GM12878 (cell line): ENCODE results near the gene KLHL35. TPM values are rescaled to one million over a fixed set of nuclear protein-coding genes. Genes with fewer than 3 reads are reported as not detected.

Experiments
- BMI1 ChIP-seq: fragments of 450-650 bp; IDR thresholded peaks from 2 replicates; pipeline ENCODE4 v1.6.1; 2016; ENCODE audit warnings: mild to moderate bottlenecking, moderate library complexity, borderline replicate concordance
- BRCA1 ChIP-seq: IDR thresholded peaks from 2 replicates; pipeline ENCODE4 v1.6.1; 2011; ENCODE audit warnings: low read depth, low read length, improper control_type of control experiment
- CREM ChIP-seq: IDR thresholded peaks from 2 replicates; pipeline ENCODE4 v1.6.1; 2014; ENCODE audit warnings: antibody characterized with exemption, low read depth
- GABPA ChIP-seq: IDR thresholded peaks from 2 replicates; pipeline ENCODE4 v1.6.1; 2014; ENCODE audit warnings: antibody characterized with exemption, low read depth, mild to moderate bottlenecking, inconsistent platforms
- IRF5 ChIP-seq: fragments of 450-650 bp; IDR thresholded peaks from 2 replicates; pipeline ENCODE4 v1.6.1; 2017; ENCODE audit warnings: borderline replicate concordance
- LARP7 ChIP-seq: fragments of 450-650 bp; IDR thresholded peaks from 2 replicates; pipeline ENCODE4 v1.6.1; 2017; ENCODE audit warnings: mild to moderate bottlenecking
- MEF2A ChIP-seq: IDR thresholded peaks from 2 replicates; pipeline ENCODE4 v1.6.1; 2011; ENCODE audit warnings: low read depth, mild to moderate bottlenecking, low read length, moderate library complexity; ENCODE audit not compliant: insufficient read depth
- MTA2 ChIP-seq: fragments of 450-650 bp; IDR thresholded peaks from 2 replicates; pipeline ENCODE4 v1.6.1; 2016; ENCODE audit warnings: low read depth, mild to moderate bottlenecking, moderate library complexity
- NR2F1 ChIP-seq: fragments of 450-650 bp; conservative IDR thresholded peaks from 2 replicates; pipeline ENCODE4 v1.6.1; 2017; ENCODE audit warnings: mild to moderate bottlenecking
- PAX5 ChIP-seq: IDR thresholded peaks from 2 replicates; pipeline ENCODE4 v1.6.1; 2011; ENCODE audit warnings: low read depth, low read length, borderline replicate concordance
- POLR2AphosphoS5 ChIP-seq: IDR thresholded peaks from 2 replicates; pipeline ENCODE4 v1.6.1; 2011; ENCODE audit warnings: mild to moderate bottlenecking, low read length, inconsistent platforms
- RUNX3 ChIP-seq: IDR thresholded peaks from 2 replicates; pipeline ENCODE4 v1.6.1; 2012; ENCODE audit warnings: low read length, inconsistent platforms
- TBL1XR1 ChIP-seq: IDR thresholded peaks from 2 replicates; pipeline ENCODE4 v1.6.1; 2012; ENCODE audit warnings: low read depth, low read length, improper control_type of control experiment
- TCF7 ChIP-seq: IDR thresholded peaks from 2 replicates; pipeline ENCODE4 v1.6.1; 2014; ENCODE audit warnings: antibody characterized with exemption, borderline replicate concordance
- ZBTB4 ChIP-seq: fragments of 450-650 bp; formaldehyde crosslinking; IDR thresholded peaks from 2 replicates; pipeline ENCODE4 v1.4.0; 2022; ENCODE audit warnings: mild to moderate bottlenecking, moderate library complexity
- ZNF384 ChIP-seq: IDR thresholded peaks from 2 replicates; pipeline ENCODE4 v1.6.1; 2012; ENCODE audit warnings: low read depth, mild to moderate bottlenecking, low read length, improper control_type of control experiment, borderline replicate concordance
- polyA plus RNA-seq, 11 experiments: library from polyadenylated mRNA; depleted of rRNA in 4 of 11; unstranded in 6 of 11; stranded (reverse) in 5 of 11; fragments of >200 nt; fragmentation: Nextera tagmentation in 4 of 11; fragmentation: Illumina TruSeq in 1 of 11; extraction: Ambion mirVana in 4 of 11; extraction: Trizol in 1 of 11; gene quantifications; 1 replicate in 1 of 11; 2 replicates in 10 of 11; pipeline versions ENCODE4 v1.2.1 to v1.2.3, GENCODE V29; 2011 to 2016; ENCODE audit warnings: inconsistent platforms in 2 of 11, missing spikeins in 2 of 11, low read depth in 1 of 11
- total RNA-seq, 4 experiments: library from RNA; depleted of rRNA in 3 of 4; stranded (reverse); fragments of >200 nt in 3 of 4; fragmentation: Illumina TruSeq in 1 of 4; extraction: Trizol in 1 of 4; gene quantifications; 2 replicates each; pipeline versions ENCODE4 v1.2.1 to v1.2.3, GENCODE V29; 2013 to 2021
- TF ChIP-seq, protein P1 (sequence below): IDR thresholded peaks from 2 replicates; pipeline ENCODE4 v1.6.1; 2012; ENCODE audit warnings: low read depth, low read length, improper control_type of control experiment
- TF ChIP-seq, protein P2 (sequence below): fragments of 450-650 bp; conservative IDR thresholded peaks from 2 replicates; pipeline ENCODE4 v1.6.1; 2017; ENCODE audit warnings: mild to moderate bottlenecking, moderate library complexity
- TF ChIP-seq, protein P3 (sequence below): fragments of 450-650 bp; IDR thresholded peaks from 2 replicates; pipeline ENCODE4 v1.6.1; 2016; ENCODE audit warnings: mild to moderate bottlenecking

KLHL35 gene
- total and polyA plus RNA-seq, 10 of the 15 experiments (the other 5 are each of a cell fraction or from before 2014, with no cell fraction given), result 0.04 to 0.34 (median 0.13) TPM; not detected in 1

DNA sequence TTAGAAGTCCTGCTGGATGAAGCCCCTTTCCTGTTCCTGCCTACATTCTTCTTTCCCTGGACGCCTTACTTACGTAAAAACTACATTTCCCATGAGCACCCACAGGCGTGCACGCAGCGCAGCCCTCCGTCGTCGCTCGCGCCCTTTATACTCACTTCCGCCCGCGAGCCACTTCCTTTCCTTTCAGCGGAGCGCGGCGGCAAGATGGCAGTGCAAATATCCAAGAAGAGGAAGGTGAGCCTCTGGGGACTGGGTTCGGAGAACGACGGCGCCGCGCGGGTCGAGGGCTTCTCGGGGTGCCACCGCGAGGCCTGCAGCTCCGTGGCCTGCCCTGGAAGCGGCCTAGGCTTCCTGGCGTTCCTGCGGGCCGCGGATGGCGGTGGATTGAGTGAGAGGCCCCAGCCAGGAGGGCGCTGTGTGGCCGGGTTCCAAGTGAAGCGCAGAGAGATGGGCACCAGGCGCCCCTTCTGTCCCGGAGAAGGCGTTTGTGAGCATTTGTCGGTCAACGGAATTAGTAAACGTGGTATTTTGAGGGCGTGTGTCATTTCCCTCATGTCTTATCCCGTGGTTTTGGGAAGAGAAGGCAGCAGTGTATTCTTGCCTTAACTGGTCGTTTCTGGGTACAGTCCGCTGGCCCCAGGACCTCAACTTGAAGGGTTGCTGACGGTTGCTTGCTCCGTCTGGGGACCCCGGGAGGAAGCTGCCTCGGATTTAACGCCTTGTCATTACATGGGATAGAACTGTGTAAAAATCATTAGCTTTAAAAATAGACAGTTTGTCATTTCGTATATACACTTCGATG, 33.5 kb downstream of the KLHL35 start, which contains the start of gene RPS3 (continued):
- TF ChIP-seq ZBTB4 (CRISPR knock-in tag), result no peak
- TF ChIP-seq MTA2, result no peak
- peak; percentile 100 for TF ChIP-seq POLR2AphosphoS5
- TF ChIP-seq, protein P1, sequence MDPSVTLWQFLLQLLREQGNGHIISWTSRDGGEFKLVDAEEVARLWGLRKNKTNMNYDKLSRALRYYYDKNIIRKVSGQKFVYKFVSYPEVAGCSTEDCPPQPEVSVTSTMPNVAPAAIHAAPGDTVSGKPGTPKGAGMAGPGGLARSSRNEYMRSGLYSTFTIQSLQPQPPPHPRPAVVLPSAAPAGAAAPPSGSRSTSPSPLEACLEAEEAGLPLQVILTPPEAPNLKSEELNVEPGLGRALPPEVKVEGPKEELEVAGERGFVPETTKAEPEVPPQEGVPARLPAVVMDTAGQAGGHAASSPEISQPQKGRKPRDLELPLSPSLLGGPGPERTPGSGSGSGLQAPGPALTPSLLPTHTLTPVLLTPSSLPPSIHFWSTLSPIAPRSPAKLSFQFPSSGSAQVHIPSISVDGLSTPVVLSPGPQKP, result peak; percentile 92
- TF ChIP-seq PAX5, result peak; percentile 8; the same call in 1 of the 2 replicates
- TF ChIP-seq MEF2A, result no peak
- TF ChIP-seq BRCA1, result 0 out of 2 replicates have a peak, but pooled peaks have one; percentile 11
- TF ChIP-seq TBL1XR1, result no peak; the same call in 1 of the 2 replicates
- 0 out of 2 replicates have a peak, but pooled peaks have one; percentile 25 for TF ChIP-seq TCF7
- TF ChIP-seq BMI1, result no peak
- TF ChIP-seq NR2F1, result 0 out of 2 replicates have a peak, but pooled peaks have one; percentile 22
- TF ChIP-seq, protein P2, sequence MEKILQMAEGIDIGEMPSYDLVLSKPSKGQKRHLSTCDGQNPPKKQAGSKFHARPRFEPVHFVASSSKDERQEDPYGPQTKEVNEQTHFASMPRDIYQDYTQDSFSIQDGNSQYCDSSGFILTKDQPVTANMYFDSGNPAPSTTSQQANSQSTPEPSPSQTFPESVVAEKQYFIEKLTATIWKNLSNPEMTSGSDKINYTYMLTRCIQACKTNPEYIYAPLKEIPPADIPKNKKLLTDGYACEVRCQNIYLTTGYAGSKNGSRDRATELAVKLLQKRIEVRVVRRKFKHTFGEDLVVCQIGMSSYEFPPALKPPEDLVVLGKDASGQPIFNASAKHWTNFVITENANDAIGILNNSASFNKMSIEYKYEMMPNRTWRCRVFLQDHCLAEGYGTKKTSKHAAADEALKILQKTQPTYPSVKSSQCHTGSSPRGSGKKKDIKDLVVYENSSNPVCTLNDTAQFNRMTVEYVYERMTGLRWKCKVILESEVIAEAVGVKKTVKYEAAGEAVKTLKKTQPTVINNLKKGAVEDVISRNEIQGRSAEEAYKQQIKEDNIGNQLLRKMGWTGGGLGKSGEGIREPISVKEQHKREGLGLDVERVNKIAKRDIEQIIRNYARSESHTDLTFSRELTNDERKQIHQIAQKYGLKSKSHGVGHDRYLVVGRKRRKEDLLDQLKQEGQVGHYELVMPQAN, result peak; percentile 86
- TF ChIP-seq RUNX3, result peak; percentile 64
- peak; percentile 100 for TF ChIP-seq LARP7
- TF ChIP-seq GABPA, result peak; percentile 91
- no peak for TF ChIP-seq ZNF384
- TF ChIP-seq CREM, result peak; percentile 98
- no peak for TF ChIP-seq IRF5
- TF ChIP-seq, protein P3, sequence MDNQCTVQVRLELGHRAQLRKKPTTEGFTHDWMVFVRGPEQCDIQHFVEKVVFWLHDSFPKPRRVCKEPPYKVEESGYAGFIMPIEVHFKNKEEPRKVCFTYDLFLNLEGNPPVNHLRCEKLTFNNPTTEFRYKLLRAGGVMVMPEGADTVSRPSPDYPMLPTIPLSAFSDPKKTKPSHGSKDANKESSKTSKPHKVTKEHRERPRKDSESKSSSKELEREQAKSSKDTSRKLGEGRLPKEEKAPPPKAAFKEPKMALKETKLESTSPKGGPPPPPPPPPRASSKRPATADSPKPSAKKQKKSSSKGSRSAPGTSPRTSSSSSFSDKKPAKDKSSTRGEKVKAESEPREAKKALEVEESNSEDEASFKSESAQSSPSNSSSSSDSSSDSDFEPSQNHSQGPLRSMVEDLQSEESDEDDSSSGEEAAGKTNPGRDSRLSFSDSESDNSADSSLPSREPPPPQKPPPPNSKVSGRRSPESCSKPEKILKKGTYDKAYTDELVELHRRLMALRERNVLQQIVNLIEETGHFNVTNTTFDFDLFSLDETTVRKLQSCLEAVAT, result peak; percentile 92
